HG03159 (cell line): Measurements from ENCODE around the gene NCCRP1.
"Not testable (repeated sequence)": the region's sequence is repeated elsewhere in the genome, so short reads cannot be mapped to it uniquely, and the experiment has no call there.

Experiments used
- ATAC-seq: cut with Tn5 transposase; IDR thresholded peaks from one replicate; pipeline ENCODE4 v1.9.1; 2021; ENCODE audit warnings: mild to moderate bottlenecking, moderate library complexity; ENCODE audit not compliant: unreplicated experiment

Gene NCCRP1

GRCh38 chr19:39243741-39244140 is 47.0 kb downstream of the NCCRP1 start:
- ATAC-seq, result not testable (repeated sequence)

GRCh38 chr19:39244410-39245100 is 47.8 kb downstream of the NCCRP1 start, which contains the start of gene IFNL3:
Gene IFNL3, minus strand, starts transcription at chr19:39245006. Its CDS starts 39 bp downstream, at chr19:39244967.
- not testable (repeated sequence) for ATAC-seq

- ATAC-seq, result not testable (repeated sequence)
Measured at GRCh38 chr19:39245166-39245565, 48.4 kb downstream of the NCCRP1 start.

DNA sequence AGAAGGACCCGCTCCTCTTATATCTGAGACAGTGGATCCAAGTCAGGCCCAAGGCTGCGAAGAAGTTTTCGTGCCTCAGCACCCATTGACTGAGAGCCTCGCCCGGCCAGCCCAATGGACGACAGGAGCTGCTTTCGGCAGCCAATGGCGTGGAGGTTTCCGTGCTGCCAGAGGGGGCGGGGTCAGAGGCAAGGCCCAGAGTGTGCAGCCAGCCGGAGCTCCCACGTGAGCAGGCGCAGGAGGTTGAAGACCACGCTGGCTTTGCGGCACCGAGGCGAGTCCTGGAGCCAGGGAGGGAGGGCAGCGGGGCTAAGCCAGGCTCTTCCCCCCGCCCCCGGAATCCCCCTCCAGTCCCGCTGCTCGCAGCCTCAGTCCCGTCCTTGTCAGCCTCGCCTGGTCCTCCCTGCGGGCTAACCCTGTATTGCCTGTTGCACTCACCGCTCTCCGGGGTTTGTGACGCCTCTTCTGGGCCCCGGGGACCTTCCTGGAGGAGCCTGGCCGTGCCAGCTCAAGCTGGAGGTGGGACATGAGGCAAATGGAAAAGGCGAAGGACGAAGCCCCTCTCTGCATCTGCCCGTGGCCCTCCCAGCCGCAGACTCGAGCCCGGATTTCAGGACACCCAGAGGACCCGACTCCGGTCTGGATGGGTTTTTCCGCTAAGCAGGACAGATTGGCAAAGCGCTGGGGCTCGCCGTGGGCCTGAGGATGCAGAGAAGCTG is 50.3 kb downstream of the NCCRP1 start:
- no peak for ATAC-seq

- no peak for ATAC-seq
Measured at GRCh38 chr19:39247701-39248664, 51.2 kb downstream of the NCCRP1 start.

DNA sequence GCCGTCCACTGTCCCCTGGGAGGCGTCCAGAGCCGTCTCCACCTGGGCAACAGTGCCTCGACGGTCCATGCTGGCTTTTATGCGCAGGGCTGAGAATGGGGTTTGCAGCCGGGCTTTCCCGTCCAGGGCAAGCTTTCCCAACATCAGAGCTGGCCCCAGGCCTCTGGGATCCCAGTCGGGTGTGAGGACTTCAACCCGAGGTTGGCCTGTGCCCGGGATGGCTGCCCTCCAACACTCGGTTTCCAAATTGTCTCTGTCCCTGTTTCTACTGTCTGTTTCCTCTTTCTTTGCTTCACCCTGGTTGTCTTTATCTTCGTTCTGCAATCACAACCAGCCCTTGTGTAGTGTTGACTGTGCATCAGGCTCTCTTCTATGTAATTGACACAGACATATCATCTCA is 52.0 kb downstream of the NCCRP1 start, which contains the start of gene IFNL4:
Gene IFNL4 (minus strand): TSS at position 51 of the 400 bp plus-strand sequence.
- ATAC-seq, result no peak

GRCh38 chr19:39251081-39251480 is 54.3 kb downstream of the NCCRP1 start:
- no peak for ATAC-seq
